GM21390 (cell line): ENCODE data around the gene MYL7.

Experiments used
- ATAC-seq: cut with Tn5 transposase; IDR thresholded peaks from one replicate; pipeline ENCODE4 v1.9.1; 2021; ENCODE audit not compliant: unreplicated experiment

The MYL7 gene

DNA sequence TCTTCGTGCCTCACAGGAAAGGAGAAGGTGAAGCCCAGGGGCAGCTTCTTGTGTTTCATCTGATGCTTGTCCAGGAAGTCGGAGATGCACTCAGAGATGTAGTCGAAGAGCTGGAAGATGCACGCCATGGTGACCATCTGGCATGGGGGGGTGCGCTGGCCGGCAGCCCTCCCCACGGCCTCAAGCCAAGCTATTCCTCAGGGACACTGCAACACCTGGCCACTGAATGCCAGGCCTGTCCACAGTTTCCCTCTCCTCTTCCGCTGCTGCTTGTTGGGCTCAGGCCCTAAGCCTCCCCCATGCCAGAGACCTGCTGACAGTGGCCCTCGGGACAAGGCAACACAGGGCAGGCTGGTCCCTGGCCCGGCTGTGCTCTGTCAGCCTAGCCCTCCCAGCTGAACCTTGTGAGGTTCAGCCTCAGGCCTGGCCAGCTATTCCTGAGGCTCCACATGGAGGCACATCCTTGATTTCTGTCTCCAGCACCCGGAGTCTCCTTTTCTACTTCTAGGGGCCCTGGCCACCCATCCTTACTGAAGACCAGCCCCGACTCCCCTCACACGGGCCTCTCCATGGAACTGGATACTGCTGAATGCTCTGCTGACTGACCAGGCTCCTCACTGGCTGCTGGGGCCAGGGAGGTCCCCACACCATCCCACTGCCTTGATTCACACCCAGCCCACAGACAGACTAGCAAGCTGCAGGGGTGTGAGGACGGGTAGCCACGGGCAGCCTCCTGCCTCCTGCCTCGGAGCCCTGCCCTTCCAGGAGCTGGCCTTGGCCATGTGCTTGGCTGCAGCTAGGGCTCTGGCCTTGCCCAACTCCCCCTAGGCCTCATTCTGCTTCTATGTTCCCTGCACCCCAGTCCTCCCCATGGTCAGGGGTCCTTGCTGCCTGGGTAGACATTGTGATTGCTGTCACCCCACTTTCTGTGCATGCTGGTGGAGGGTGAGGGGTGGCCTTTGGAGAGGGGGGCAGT, 10.1 kb upstream of the MYL7 start:
- ATAC-seq = no peak

DNA sequence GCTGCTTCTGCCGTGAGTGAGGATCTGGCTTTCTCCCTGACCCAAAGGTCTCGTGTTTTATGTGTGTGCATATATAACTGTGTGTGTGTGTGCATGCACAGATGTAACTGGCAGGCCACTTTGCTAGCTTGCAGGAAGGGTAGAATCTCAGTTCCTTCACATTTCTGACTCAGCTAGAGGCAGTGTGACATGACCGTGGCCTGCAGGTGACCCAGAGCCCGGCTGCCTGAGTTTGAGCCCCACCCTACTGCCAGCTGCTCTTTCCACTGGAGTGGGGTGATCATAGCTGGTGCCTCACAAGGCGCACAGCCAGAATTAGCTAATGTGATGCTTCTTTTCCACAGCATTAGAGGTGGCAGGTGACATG, 9.3 kb upstream of the MYL7 start:
- no peak for ATAC-seq

DNA sequence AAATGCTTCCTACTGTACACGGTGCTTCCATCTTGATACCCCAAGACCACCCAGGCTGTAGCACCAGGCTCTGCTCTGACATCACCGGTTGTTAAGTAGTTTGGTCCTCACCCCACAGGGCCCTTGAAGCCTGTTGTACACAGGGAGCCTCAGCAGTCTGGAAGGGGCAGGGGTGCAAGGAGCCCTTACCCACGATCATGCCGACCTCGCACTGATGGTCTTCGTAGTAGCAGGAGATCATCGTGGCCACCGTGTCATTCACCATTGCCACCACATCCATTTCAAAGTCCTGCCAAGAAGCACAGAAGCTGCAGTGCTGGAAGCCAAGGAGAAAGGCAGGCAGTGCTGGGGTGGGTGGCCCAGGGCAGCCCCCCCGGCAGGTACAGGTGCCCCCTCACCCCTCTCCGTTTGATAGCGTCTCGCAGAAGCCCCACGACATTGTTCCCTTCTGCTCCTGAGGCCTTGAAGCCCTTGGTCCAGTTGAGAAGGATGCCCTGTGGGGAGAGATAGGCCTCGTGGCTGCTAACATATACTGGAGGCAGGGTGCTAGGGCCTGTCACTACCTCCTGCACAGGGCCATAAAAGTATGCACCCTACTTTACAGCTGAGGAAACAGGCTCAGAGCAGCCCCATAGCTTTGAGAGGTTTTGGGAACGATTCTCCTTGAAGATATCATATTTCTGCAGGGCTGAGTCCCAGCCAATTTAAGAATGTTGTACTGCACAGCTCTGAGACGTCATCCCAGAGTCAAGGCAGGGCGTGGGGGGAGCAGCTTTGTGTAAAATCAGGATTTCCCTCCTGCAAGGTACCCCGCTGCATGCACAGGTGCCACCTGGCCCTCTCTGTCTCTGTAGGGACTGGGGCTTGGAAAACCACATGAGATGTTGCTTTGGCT, 8.7 kb upstream of the MYL7 start:
- no peak for ATAC-seq

DNA sequence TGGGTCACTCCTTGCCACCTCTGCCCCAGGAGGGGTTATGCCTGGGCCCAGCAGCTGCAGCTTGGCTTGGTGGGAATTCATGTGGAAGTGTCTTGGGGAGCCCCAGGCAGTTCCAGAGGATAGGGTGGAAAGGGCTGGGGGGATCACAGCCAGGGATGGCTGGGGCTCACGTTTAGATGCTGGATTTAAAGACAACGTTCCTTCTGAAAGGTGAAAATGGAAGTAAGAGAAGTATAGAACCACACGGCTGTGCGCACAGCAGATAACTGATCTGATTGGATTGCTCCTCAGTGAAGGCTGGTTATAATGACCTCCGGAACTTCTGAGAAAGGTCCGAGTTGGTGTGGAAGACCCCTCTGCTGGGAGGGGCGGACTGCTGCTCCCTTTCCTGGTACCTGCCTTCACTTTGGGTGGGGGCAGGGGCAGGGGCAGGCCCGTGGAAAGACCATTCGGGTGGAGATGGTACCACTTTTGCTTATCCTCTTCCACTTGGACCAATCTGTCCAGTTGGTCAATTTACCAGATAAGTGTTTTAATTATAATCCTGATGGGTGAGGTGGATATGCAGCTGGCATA, 7.9 kb upstream of the MYL7 start:
- no peak for ATAC-seq

DNA sequence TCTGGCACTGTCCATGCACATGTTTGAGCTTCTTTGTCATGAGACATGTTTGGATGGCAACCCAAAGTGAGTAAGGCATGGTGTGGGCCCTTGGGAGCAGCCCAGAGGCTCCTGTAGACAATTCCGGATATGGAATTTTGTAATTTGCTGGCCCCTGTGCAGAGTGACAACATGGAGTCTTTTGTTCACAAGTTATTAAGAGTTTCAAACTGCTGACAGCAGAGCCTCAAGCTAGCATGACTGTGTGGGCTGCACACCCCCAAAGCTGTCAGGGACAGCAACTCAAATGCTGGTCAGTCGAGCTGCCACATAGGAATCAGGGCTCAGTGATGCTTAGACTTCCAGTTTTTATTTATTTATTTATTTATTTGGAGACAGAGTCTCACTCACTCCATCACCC, 7.0 kb upstream of the MYL7 start:
- no peak for ATAC-seq

DNA sequence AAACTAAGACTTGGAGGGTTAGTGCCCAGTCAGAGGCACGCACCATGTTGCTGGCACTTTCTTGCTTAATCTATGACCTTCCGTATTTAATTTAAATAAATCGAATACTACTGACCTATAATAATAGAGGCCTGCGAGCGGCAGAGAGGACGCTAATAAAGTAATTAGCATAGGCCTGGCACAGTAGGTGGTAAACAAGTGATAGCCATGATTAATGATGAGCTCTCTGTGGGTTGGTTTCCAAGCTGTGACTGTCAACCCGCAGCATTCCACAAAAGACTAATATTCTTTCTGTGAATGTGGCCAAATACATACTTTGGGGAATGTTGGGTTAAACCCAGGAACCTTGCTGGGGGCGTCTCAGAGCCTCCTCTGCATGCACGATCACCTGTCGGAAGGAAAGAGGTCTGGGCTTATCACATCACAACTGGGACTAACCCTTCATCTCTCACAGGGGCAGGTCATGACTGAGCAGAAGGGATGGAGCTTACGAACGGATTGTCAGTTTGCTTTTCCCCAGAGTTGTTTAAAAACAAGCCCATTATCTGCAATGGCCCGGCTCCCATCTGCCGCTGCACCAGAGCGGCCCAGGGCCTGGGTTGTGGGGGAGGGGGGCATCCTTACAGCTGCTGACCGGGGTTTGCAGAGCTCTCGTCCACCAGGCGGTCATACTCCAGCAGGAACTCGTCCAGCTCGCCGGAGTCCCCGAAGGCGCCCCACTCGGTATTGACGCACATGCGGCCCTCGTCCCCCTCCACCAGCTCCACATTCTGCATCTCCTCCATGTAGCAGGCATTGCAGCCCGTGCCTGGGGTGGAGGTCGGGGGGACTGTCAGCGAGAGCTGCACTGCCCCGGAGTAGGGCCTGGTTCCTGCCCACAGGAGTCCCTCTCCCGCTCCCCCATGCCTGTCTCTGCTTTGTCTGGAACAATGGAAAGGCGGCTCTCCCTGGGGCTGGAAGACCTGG, 6.2 kb upstream of the MYL7 start:
- no peak for ATAC-seq

DNA sequence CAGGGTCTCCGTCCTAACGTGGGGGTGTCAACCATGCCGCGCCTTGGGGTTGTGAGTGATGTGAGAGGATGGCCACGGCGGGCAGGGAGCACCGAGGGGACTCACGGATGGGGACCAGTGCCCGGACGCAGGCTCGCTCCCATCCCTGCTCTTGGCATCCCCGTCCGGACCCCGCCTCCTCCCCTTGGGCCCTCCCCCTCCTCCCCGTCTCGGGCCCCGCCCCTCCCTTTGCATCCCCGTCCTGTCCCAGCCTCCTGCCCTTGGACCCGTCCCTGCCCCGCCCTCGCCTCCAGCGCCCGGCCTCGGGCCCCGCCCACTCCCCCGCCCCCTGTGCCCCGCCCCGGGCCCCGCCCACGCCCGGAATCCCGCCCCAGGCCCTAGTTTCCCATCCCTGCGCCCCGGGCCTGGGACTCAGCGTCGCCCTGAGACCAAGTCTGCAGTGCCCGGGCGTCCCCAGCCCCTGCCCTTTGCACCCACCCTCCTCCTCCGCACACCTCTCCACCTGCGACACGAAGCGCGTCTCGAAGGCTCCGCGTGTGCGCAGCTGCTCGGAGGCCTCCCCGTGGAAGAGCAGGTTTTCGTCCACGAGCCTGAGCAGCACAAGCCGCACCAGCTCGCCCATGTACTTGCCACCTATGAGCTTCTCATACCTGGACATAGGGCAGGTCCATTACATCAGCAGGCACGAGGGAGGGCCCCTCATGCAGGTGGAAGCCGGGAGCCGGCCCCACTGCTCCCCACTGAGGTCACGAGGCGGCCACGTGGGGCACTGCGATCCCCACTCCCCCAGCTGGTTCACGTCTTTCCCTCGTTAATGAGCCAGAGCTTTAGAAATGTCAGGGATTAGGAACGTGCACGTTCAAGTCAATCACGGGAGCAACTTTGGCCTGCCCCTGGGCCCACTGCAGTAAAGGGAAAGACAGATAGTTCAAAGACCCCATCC, 5.1 kb upstream of the MYL7 start:
- ATAC-seq = no peak

DNA sequence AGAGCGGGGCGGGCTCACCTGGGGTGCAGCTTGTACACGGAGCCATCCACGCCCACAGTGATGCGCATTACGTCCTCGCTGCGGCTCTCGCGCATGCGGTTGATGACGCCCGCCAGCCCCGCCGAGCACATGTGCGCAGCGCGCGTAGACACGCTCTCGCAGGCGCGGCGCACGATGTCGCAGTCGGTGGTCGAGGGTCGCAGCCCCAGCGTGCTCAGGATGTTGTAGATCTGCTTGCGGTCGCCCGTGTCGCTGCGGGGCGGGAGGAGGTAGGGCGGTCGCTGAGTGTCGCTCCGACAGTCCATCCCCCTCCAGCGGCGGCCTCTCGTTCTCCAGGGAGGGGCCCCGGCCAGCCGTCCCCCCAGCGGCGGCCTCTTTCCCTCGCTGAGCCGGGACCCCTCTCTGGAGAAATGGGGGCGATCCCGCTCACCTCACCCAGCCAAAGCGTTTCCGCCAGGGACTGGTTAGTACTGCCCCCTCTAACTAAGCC, 4.4 kb upstream of the MYL7 start:
- ATAC-seq = no peak

DNA sequence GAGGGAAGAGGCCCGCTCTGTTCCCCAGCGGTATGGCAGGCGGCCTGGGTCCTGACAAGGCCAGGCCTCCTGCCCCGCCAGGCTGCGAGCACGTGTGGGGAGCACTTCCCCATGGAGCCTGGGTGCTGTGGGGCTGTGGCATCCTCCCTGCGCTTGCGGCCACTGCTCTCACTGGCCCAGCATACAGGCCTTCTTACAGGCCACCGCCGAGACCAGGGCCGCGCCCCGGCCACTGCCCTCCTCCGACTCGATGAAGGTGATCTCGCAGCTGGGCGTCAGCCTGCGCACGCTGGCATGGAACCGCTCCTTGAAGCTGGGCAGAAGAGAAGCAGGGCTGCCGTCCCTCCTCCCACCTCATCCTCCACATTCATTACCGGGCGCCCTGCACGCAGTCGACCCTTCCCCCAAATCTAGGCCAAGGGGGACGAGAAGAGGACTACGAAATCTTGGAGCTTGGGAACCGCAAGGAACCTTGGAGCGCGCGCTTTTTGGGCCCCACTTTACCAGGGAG, 3.9 kb upstream of the MYL7 start:
- ATAC-seq = no peak

DNA sequence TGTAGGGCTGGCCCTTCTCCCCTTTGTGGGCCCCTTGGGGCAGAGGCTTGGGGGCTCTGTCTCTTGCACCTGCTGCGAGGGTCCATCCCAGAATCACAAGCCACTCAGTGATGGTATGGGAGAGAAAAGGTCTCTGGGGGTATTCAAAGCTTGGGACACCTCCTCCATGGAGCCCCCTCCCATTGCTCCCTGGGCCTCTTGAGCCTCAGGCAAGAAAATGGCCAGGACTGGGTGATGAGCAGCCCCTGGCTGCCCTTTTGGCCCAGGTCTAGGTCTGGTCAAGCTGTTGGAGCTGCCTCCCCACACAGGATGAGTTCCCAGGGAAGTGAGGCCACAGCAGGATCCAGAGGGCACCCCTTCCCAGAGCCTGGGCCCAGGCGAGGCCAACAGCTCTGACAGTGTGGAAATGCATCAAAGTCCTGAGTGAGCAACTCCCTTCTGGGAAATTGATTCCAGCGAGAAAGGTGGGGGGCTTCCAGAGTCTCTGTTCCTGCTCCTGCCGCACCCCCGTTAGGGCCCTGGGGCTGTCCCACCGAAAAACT, 3.4 kb upstream of the MYL7 start:
- no peak for ATAC-seq

DNA sequence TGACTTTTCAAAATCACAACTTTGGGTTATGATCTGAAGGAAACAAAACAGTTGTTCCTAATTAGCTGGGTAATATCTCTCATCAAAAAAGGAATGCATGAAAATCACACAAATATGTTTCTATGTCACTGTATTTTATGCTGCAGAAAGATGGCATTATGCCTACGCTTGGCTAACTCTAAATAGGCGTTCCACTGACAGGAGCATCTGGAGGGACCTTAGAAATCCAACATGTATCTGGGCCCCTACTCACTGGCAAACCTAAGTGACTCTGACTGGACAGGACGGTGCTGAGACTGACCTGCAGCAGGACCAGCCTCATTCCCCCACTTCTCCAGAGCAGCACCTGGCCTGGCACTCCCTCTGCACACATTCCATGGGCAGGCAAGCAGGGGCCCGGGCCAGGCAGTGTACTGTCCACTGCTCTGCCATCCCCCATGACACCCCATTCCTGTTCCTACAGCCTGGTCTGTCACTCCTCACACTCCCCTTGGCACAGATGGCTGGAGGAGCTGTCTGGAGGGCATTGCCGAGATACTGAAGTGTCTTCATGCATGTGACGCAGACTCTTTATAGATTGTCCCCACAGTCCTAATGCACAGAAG, 2.6 kb upstream of the MYL7 start:
- no peak for ATAC-seq

DNA sequence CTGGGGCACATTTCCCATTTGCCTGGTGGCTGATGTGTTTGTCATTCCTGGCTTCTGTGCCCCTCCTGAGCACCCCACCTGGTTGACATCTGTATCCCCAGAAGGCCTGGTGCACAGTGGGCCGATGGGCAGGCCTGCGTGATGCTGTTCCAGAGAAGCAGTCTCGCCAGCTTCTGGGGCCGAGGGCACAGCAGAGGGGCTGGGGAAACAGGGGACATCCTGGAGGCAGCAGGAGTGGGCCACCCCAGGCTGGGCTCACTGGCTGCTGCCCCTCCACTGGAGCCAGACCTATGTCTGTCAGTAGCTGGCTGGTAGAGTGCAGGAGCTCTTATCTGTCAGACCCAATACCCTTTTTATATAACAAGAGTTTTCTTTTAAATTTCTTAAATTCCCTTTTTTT, 896 bp upstream of the MYL7 start:
- ATAC-seq = no peak

DNA sequence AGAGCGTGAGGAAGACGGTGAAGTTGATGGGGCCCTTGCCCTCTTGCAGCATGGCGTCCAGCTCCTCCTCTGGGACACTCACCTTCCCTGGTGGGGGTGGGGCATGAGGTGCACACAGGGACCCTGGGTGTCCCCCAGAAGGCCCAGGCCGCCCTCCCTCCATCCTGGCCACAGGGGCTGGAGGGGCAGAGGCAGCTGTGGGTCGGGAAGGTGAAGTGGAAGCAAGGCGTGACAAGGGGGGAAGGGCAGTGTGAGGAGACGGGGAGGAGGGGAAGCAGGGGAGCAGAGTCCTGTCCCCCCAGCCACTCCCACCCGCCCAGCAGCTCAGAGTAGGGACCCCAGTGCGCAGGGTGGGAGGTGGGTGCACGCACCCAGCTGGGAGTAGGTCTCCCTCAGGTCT, 791 bp downstream of the MYL7 start:
- ATAC-seq = no peak

DNA sequence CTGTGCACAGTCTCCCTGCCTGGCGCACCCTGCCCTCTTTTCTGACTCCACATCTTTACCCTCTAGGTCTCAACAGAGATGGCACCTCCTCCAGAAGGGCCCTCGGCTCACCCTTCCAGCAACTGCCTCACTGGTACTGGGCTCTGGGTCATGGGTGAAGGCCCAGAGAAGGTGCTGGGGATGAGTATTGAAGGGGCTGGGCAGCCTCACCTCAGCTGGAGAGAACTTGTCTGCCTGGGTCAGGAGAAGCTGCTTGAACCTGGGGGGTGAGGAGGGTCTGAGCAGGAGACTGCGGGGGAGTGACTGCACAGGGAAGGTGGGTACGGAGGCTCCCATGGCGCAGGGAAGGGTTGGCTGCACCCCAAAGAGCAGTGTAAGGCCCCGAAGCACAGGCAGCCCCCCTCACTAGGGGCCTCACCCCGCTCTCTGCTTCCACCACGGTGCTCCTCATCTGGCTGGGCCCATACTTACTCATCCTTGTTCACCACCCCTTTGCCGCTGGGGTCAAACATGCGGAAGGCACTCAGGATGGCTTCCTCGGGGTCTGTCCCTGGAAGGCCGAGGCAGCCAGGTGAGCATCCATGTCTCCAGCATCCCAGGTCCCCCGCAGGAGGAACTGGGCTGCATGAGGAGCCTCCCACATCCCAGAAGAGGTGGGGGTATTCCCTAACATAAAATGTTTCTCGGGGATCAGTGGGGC, 1.7 kb downstream of the MYL7 start:
- ATAC-seq = no peak

DNA sequence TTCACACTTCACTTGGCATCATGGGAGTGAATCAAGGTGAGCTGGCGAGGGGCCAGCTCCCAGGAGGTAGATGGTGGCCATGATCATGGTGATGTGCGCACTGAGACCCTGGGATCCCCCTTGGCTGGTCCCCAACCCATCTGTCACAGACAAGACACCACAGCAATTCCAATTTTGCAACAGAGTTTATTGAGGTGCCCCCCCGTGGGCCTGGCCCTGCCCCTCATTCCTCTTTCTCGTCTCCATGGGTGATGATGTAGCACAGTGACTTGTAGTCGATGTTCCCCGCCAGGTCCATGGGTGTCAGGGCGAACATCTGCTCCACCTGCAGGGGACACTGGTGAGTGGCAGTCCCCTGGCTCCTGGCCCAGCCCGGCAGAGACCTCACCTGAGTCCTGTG, 2.4 kb downstream of the MYL7 start:
- ATAC-seq = no peak

DNA sequence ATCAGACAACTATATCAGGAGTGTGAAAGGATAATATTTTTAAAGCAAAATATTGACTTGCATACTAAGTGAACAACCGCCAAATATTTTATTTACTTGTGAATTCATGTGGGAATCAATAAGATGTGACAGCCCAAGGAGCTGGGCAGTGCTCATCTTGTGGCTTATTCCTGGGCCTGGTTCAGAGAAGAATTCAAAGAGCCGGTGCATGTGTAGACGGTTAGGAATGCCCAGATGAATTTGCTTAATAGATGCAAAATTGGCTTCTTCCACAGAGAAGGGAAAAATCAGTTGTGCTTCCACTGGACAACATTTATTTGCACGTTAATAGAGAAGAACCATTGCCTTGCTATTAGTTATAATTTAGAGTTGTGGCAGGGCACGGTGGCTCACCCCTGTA, 4.4 kb downstream of the MYL7 start:
- ATAC-seq = no peak

DNA sequence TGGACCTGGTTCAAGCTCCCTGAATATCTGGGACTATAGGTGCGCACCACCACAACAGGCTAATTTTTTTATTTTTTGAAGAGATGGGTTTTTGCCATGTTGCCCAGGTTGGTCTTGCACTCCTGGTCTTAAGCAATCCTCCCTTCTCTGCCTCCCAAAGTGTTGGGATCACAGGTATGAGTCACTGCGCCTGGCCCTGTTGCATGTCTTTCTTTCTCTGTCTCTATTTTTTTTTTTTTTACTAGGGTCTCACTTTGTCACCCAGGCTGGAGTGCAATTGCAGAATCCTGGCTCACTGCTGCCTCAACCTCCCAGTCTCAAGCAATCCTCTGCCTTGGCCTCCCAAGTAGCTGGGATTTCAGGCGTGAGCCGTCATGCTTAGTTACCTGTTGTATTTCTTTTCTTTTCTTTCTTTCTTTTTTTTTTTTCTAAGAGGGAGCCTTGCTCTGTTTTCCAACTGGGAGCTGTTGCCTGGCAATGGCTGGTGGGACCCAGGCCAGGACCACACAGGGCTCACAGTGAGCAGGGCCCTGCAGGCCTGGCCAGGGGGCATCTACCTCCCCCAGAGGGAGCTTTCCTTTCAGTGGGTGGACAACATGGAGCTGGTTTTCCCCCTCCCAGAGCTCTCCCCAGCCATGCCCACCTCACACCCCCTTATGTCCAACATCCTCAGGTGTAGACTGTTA, 6.0 kb downstream of the MYL7 start:
- no peak for ATAC-seq
